Activated CD8-positive, alpha-beta T cell treated with anti-CD3 and anti-CD28 coated beads, Interleukin-2, amount 10 ng/mL, durations not matched to agents 7 days and 5 days (primary cell): ENCODE results near the gene PRR12. TPM values are rescaled to one million over a fixed set of nuclear protein-coding genes. Genes with fewer than 3 reads are reported as not detected.

ENCODE experiments used
- ATAC-seq: fragments of 150-1000 bp; cut with Tn5 transposase; one replicate; pipeline ENCODE4 v1.10.0; 2021; ENCODE audit warnings: moderate library complexity
- CTCF ChIA-PET: fragments of 350-600 bp; sonication (Branson Sonifier 250); formaldehyde crosslinking; loops from one replicate; lab custom pipeline; 2021; ENCODE audit warnings: antibody characterized with exemption; lab: Charles Lee
- POLR2A ChIA-PET: fragments of 350-600 bp; sonication (Branson Sonifier 250); formaldehyde crosslinking; loops from one replicate; lab custom pipeline; 2021; ENCODE audit warnings: antibody characterized with exemption; lab: Charles Lee
- DNase-seq: peaks from one replicate; pipeline ENCODE4 v3.0.0-alpha.2; 2020
- H3K27ac Mint-ChIP-seq: one replicate; pipeline ENCODE4 v1.8.0; 2021; ENCODE audit warnings: mild to moderate bottlenecking, mixed read lengths
- H3K27me3 Mint-ChIP-seq: one replicate; pipeline ENCODE4 v1.8.0; 2021; ENCODE audit warnings: low read depth, mixed read lengths
- H3K36me3 Mint-ChIP-seq: one replicate; pipeline ENCODE4 v1.8.0; 2021; ENCODE audit warnings: low read depth, mixed read lengths
- H3K4me1 Mint-ChIP-seq: one replicate; pipeline ENCODE4 v1.8.0; 2021; ENCODE audit warnings: low read depth, mixed read lengths
- H3K4me3 Mint-ChIP-seq: one replicate; pipeline ENCODE4 v1.8.0; 2021; ENCODE audit warnings: mild to moderate bottlenecking, mixed read lengths
- H3K9me3 Mint-ChIP-seq: one replicate; pipeline ENCODE4 v1.8.0; 2022; ENCODE audit warnings: mixed read lengths; ENCODE audit not compliant: insufficient read depth
- total RNA-seq, 2 experiments: library from RNA; stranded (reverse); gene quantifications; one replicate each; pipeline ENCODE4 v1.2.3, GENCODE V29; 2021

Gene PRR12
- total RNA-seq, 2 experiments from 2014 or later: 39.4 to 39.9 TPM

GRCh38 chr19:49651820-49652550 lies 61.0 kb downstream of the PRR12 start:
- H3K27ac Mint-ChIP-seq: no peak overlapping the region
- ATAC-seq (no peak), DNase-seq (no peak)
- ChIA-PET POLR2A (no interaction called here), CTCF (no interaction called here)
- H3K9me3 Mint-ChIP-seq: no peaks in the 10 kb centered on the region
- peaks cover 43% of the 10 kb centered on the region for H3K36me3 Mint-ChIP-seq
- H3K4me1 Mint-ChIP-seq: peaks cover 1% of the 10 kb centered on the region
- no peak overlapping the region for H3K4me3 Mint-ChIP-seq
- H3K27me3 Mint-ChIP-seq: no peaks in the 10 kb centered on the region

- H3K27ac Mint-ChIP-seq: no peak overlapping the region
- no peaks in the 10 kb centered on the region for H3K9me3 Mint-ChIP-seq
- no peak for DNase-seq
- peaks cover 3% of the 10 kb centered on the region for H3K4me1 Mint-ChIP-seq
- peaks cover 44% of the 10 kb centered on the region for H3K36me3 Mint-ChIP-seq
- CTCF ChIA-PET: no interaction called here
- H3K27me3 Mint-ChIP-seq: no peaks in the 10 kb centered on the region
- ATAC-seq: no peak
- POLR2A ChIA-PET: no interaction called here
- H3K4me3 Mint-ChIP-seq: no peak overlapping the region
These were observed 61.8 kb downstream of the PRR12 start for GRCh38 chr19:49652551-49653465.

- POLR2A ChIA-PET: no interaction called here
- no peaks in the 10 kb centered on the region for H3K27me3 Mint-ChIP-seq
- CTCF ChIA-PET: no interaction called here
- no peak overlapping the region for H3K27ac Mint-ChIP-seq
- no peak overlapping the region for H3K4me3 Mint-ChIP-seq
- ATAC-seq (no peak), DNase-seq (no peak)
- peaks cover 45% of the 10 kb centered on the region for H3K36me3 Mint-ChIP-seq
- H3K9me3 Mint-ChIP-seq: no peaks in the 10 kb centered on the region
- H3K4me1 Mint-ChIP-seq: peaks cover 3% of the 10 kb centered on the region
These were observed 62.5 kb downstream of the PRR12 start for GRCh38 chr19:49653466-49653806.

- ChIA-PET CTCF (interaction anchor here (1.1 kb wide), 1 partner anchor 10 kb away, joined by 3 read pairs; no protein-coding TSS in a partner anchor), POLR2A (no interaction called here)
- DNase-seq (no peak), ATAC-seq (no peak)
- H3K27ac Mint-ChIP-seq: no peak overlapping the region
- no peaks in the 10 kb centered on the region for H3K27me3 Mint-ChIP-seq
- no peak overlapping the region for H3K4me3 Mint-ChIP-seq
- H3K9me3 Mint-ChIP-seq: no peaks in the 10 kb centered on the region
- peaks cover 48% of the 10 kb centered on the region for H3K36me3 Mint-ChIP-seq
- H3K4me1 Mint-ChIP-seq: peaks cover 3% of the 10 kb centered on the region
These were observed 63.6 kb downstream of the PRR12 start for GRCh38 chr19:49654581-49654980.

GRCh38 chr19:49655570-49656455 lies 64.8 kb downstream of the PRR12 start:
- no peaks in the 10 kb centered on the region for H3K9me3 Mint-ChIP-seq
- no peak overlapping the region for H3K27ac Mint-ChIP-seq
- ATAC-seq: no peak
- peaks cover 3% of the 10 kb centered on the region for H3K4me1 Mint-ChIP-seq
- H3K4me3 Mint-ChIP-seq: no peak overlapping the region
- DNase-seq: no peak
- POLR2A ChIA-PET: interaction anchor here (0.9 to 1.9 kb wide), 3 partner anchors 8 to 14 kb away, joined by 4 to 8 read pairs (median 5); partner anchors contain the start of genes BCL2L12, IRF3 and SCAF1
- peaks cover 52% of the 10 kb centered on the region for H3K36me3 Mint-ChIP-seq
- CTCF ChIA-PET: interaction anchor here (1.1 to 1.6 kb wide), 4 partner anchors 9 to 25 kb away, joined by 3 to 5 read pairs (median 3); no protein-coding TSS in a partner anchor
- no peaks in the 10 kb centered on the region for H3K27me3 Mint-ChIP-seq

DNA sequence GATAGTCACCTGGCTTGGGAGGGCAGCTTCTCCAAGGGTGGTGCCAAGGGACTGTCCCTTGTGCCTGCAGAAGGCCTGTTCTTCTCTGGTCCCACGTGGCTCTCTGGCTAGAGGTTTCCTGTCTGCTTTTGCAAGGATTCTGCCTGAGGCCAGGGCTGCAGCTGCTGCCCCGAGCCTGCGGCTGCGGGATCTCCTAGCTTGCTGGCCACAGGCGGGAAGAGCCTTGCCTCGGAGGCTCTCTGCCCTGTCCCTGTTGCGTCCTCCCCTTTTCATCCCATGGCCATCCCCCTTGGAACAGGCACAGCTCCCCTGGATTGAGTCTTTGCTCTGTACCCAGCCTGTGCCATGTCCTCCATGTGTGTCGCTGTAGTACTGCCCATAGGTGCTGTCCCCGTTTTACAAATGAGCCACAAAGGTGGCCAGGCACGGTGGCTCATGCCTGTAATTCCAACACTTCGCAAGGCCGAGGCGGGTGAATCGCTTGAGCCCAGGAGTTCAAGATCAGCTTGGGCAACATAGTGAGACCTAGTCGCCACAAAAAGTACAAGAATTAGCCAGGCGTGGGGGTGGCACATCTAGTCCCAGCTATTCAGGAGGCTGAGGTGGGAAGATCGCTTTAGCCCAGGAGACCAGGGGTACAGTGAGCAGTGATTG lies 65.6 kb downstream of the PRR12 start:
- Mint-ChIP-seq H3K4me1 (peaks cover 3% of the 10 kb centered on the region), H3K36me3 (peaks cover 56% of the 10 kb centered on the region), H3K27ac (no peak overlapping the region), H3K27me3 (no peaks in the 10 kb centered on the region), H3K9me3 (no peaks in the 10 kb centered on the region), H3K4me3 (no peak overlapping the region)
- ATAC-seq: no peak
- CTCF ChIA-PET: interaction anchor here (1.2 to 1.6 kb wide), 2 partner anchors 8 to 16 kb away, joined by 3 to 5 read pairs; no protein-coding TSS in a partner anchor
- POLR2A ChIA-PET: interaction anchor here (0.9 to 1.9 kb wide), 4 partner anchors 7 to 15 kb away, joined by 3 to 8 read pairs (median 4); partner anchors contain the start of genes BCL2L12, IRF3 and SCAF1
- DNase-seq: no peak

DNA sequence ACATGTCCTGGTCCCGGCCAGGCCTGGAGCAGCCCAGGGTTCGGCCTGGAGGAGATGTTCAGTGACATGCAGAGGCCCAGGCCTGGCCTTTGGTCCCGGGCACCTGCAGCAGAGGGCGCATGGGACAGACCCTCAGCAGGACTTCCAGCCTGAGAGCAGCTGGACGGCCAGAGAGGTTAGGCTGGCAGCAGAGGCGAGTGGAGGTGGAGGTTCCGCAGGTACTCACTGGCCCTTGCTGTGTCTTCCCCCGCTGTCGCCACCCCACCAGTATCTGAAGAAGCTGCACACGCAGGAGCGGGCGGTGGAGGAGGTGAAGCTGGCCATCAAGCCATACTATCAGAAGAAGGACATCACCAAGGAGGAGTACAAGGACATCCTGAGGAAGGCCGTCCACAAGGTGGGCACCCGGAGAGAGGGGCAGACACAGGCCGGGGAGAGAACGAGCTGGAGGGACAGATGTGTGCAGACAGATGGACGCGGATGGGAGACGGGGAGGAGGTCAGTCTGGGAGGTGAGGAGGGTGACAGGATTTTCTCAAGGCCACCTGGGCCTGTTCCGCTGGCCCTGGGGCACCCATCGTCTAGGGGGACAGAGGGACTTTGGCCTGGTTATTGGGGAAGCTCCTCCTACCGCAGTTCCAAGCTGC lies 66.6 kb downstream of the PRR12 start:
- peaks cover 65% of the 10 kb centered on the region for H3K36me3 Mint-ChIP-seq
- no peaks in the 10 kb centered on the region for H3K27me3 Mint-ChIP-seq
- no peak overlapping the region for H3K27ac Mint-ChIP-seq
- H3K4me3 Mint-ChIP-seq: no peak overlapping the region
- no peak for DNase-seq
- no peaks in the 10 kb centered on the region for H3K9me3 Mint-ChIP-seq
- POLR2A ChIA-PET: interaction anchor here (0.9 to 1.9 kb wide), 2 partner anchors 8 to 14 kb away, joined by 3 to 5 read pairs; partner anchors contain the start of genes BCL2L12 and IRF3
- ATAC-seq: no peak
- CTCF ChIA-PET: no interaction called here
- peaks cover 5% of the 10 kb centered on the region for H3K4me1 Mint-ChIP-seq

GRCh38 chr19:49658139-49658517 lies 67.1 kb downstream of the PRR12 start:
- POLR2A ChIA-PET: no interaction called here
- Mint-ChIP-seq H3K9me3 (no peaks in the 10 kb centered on the region), H3K36me3 (peaks cover 66% of the 10 kb centered on the region), H3K4me1 (peaks cover 10% of the 10 kb centered on the region), H3K27me3 (no peaks in the 10 kb centered on the region), H3K27ac (no peak overlapping the region), H3K4me3 (no peak overlapping the region)
- CTCF ChIA-PET: no interaction called here
- ATAC-seq: no peak
- no peak for DNase-seq

DNA sequence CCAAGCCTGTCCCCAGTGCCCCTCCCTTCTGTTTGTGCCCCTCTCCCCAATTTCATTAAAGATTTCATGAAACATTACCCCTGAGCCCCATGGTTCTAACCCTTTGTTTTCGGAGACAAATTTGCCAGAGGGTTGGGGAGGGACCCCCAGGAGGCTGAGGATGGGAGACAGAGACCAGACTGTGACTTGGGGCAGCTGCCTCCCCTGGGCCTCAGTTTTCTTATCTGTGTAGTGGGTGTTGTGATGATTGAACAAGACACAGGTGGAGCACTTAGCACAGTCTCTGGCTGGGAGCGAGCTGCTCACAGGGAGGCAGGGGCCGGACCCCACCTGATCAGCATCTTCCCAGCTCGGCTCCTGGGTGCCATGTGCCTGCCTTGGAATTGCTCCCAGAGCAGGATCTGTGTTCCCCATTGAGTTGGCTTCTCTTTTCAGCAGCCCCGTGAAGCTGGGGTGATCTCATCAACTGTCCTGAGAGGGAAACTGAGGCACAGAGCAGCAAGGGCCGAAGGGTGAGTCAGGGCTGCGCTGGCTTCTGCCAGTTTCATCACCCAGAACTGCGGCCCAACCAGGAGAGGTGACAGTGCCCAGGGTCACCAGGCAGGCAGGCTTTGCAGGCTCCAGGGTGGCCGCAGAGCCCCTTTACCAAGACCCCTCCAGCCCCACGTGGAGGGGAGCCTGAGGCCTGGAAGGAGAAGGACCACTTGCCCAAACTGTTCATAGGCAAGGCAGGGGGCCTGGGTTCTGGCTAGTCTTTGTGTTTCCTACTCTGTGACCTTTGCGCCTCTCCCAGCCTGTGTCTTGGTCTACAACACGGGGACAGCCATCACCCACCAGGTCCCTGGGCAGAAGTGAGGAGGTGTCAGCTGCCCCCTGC lies 67.8 kb downstream of the PRR12 start:
- H3K36me3 Mint-ChIP-seq: peaks cover 68% of the 10 kb centered on the region
- no peak for ATAC-seq
- H3K27ac Mint-ChIP-seq: no peak overlapping the region
- DNase-seq: no peak
- no peaks in the 10 kb centered on the region for H3K9me3 Mint-ChIP-seq
- POLR2A ChIA-PET: interaction anchor here (1.2 kb wide), 1 partner anchor 18 kb away, joined by 4 read pairs; no protein-coding TSS in a partner anchor
- H3K4me3 Mint-ChIP-seq: no peak overlapping the region
- H3K27me3 Mint-ChIP-seq: no peaks in the 10 kb centered on the region
- H3K4me1 Mint-ChIP-seq: peaks cover 17% of the 10 kb centered on the region
- CTCF ChIA-PET: no interaction called here
